GM20000 (cell line): ENCODE results near the gene ZNF555.

Experiments used
- DNase-seq: peaks from one replicate; pipeline ENCODE4 v3.0.0; 2012; ENCODE audit warnings: low spot score
- TF ChIP-seq, protein P1 (sequence below): IDR thresholded peaks from 2 replicates; pipeline ENCODE4 v1.5.1; 2012; ENCODE audit warnings: mild to moderate bottlenecking, control low read depth; ENCODE audit errors: extremely low read depth, missing control alignments

Gene ZNF555

DNA sequence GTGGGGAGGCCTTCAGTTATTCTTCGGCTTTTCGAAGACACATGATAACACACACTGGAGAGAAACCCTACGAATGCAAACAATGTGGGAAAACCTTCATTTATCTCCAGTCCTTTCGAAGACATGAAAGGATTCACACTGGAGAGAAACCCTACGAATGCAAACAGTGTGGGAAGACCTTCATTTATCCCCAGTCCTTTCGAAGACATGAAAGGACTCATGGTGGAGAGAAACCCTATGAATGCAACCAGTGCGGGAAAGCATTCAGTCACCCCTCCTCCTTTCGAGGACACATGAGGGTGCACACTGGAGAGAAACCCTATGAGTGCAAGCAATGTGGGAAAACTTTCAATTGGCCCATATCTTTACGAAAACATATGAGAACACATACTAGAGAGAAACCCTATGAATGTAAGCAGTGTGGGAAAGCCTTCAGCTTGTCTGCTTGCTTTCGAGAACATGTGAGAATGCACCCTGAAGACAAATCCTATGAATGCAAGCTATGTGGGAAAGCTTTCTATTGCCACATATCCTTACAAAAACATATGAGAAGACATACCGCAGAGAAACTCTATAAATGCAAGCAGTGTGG, 11.8 kb downstream of the ZNF555 start:
- DNase-seq, result no peak
- TF ChIP-seq, protein P1, sequence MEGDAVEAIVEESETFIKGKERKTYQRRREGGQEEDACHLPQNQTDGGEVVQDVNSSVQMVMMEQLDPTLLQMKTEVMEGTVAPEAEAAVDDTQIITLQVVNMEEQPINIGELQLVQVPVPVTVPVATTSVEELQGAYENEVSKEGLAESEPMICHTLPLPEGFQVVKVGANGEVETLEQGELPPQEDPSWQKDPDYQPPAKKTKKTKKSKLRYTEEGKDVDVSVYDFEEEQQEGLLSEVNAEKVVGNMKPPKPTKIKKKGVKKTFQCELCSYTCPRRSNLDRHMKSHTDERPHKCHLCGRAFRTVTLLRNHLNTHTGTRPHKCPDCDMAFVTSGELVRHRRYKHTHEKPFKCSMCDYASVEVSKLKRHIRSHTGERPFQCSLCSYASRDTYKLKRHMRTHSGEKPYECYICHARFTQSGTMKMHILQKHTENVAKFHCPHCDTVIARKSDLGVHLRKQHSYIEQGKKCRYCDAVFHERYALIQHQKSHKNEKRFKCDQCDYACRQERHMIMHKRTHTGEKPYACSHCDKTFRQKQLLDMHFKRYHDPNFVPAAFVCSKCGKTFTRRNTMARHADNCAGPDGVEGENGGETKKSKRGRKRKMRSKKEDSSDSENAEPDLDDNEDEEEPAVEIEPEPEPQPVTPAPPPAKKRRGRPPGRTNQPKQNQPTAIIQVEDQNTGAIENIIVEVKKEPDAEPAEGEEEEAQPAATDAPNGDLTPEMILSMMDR, result no peak

DNA sequence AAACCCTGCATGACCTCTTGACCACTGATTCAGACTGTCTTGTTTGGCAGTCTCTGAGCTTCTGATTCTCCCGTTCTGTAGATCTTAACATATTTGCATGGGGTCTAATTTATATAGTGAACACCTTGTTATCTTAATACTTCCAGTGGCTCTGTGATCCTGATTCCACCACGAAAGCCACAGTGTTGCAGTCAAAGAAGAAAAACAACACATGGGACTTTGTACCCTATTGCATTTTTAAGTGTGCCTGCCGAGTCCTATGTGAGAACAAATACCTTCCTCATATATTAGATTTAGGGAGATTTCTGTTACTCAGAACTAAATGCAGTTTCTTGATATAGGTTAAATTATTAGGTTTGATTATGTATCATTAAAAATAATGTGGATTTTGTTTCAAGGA, 13.6 kb downstream of the ZNF555 start:
- DNase-seq, result no peak
- TF ChIP-seq, protein P1, result no peak

DNA sequence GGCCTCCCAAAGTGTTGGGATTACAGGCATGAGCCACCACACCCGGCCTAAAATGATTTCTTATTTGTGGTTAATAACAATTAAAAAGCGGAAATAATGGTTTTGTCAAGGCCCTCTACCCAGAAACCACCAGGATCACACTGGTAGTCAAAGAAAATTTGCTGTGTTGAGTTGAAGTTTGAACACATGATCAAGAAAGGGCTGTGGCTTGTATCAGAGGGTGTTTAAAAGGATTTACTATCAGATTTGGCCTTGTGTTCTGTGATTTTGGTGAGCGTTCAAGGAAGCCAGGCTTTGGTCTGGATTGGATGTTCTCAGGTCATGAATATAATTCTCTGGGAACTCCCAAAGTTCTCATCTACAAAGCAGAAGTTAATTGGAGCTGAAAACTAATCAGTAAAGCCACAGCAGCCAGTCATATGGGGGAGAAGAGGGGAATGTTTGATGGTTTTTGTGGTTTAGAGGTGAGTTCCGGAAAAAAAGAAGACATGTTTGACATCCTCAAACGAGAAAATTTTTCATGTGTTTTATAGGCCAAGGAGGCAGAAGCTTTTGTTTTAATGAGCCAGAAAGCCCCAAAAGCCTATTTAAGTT, 15.3 kb downstream of the ZNF555 start:
- TF ChIP-seq, protein P1, result no peak
- no peak for DNase-seq

DNA sequence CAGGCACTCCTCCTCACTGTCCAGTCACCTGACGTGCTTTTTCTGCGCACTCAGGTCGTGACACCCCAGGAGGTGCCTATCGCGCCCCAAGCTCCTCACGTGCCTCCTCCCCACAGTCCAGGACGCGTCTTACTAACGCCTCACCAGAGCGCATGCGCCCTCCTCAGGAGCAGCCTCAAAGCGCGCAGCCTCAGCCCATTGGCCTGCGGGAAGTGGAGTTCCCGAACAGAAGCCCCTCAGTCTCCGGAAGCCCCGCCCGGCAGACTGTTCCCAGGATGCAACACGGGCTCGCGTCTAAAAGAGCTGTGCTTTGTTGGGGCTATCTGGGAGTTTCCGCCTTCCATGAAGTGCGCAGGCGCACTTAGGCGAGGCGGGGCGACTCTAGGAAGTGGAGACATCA, 17.6 kb downstream of the ZNF555 start:
- no peak for DNase-seq
- TF ChIP-seq, protein P1, result no peak

DNA sequence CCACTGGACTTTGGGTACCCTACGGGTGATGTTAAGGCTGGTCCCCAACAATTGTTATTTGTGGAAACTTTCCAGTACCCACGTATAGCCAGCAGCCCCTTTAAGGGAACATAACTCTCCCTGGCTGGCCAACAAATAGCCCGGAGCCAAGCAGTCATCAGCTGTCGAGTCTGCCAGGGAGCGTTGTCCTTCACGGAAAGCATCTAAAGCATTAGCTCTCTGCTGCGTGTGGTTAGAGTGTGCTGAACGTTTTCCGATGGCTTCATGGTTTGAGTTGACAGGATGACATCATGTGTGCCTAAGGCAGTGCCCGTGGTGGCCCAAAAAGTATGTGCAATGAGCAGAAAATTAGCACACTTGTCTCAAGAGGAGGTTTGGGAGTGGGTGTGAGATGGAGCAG, 22.5 kb downstream of the ZNF555 start:
- TF ChIP-seq, protein P1, result no peak
- DNase-seq, result no peak

DNA sequence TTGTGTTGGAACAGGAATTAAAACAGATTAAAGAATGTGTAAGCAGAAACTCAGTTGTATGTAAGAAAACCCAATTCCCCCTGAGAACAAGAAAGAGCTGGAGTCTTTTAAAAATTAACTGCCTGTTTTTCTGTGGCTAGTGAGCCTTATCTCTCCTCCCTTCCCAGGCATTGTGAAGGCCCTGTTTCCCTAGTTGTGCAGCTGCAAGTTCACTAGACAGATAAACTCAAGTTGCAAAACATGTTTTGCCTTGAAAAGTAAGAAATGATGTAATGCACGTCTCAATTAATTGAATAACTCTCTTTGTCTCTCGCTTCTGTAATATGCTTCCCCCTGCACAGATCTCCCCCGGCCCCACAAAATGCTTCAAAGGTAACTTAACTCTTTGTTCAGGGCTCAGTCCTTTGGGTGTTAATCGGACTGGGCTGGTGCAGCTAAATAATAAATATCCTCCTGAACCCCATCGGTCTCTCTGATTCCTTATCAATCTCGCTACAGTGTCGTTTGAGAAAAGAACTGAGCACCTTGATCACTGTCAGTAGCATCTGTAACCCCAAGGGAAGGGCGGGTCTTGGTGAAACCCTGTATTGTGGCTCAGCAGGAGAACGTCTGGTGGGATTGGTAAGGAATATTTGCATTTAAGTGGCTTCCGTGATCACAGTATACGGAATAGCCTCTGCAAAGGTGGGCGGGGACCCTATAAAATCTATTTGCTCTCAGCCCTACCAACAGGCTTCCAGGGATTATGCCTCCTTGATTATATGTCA, 24.2 kb downstream of the ZNF555 start:
- no peak for DNase-seq
- TF ChIP-seq, protein P1, result no peak

DNA sequence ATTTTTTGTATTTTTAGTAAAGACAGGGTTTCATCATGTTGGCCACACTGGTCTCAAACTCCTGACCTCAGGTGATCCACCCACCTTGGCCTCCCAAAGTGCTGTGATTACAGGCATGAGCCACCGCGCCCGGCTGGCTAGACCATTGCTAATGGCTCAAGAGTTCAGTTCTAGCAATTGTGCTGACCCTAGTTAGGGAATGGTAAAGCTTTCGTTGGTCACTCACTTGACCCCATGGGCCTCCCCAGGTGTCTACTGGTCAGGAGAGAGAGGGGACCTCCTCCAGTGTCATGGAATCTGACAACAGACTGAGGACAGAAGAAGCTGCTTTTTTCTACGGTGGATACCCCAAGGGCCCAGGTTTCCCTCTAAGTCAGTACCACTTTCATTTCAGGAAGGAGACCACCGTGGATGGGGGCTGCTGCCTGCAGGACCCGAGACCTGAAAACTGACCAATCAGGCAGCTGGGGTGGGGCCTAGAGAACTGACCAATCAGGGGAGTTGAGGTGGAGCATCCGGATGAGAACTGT, 25.3 kb downstream of the ZNF555 start:
- TF ChIP-seq, protein P1, result no peak
- DNase-seq, result no peak
